ENCODE results near the gene ACTL7B.

DNA sequence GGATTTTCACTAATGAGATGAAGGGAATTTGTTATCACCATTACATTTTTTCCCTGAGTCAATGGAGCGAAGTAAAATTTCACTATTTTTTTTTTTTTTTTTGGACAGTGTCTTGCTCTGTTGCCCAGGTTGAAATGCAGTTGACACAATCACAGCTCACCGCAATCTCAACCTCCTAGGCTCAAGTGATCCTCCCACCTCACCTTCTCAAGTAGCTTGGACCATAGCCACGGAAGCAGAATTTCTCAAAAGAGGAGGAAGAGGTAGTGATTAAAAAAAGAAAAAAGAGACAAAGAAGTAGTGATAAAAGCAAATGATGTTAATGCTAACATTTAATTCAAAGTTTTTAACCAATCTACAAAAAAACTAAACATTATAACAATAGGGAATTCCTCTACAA is 48.4 kb upstream of the ACTL7B start:
- TF ChIP-seq, protein P1, sequence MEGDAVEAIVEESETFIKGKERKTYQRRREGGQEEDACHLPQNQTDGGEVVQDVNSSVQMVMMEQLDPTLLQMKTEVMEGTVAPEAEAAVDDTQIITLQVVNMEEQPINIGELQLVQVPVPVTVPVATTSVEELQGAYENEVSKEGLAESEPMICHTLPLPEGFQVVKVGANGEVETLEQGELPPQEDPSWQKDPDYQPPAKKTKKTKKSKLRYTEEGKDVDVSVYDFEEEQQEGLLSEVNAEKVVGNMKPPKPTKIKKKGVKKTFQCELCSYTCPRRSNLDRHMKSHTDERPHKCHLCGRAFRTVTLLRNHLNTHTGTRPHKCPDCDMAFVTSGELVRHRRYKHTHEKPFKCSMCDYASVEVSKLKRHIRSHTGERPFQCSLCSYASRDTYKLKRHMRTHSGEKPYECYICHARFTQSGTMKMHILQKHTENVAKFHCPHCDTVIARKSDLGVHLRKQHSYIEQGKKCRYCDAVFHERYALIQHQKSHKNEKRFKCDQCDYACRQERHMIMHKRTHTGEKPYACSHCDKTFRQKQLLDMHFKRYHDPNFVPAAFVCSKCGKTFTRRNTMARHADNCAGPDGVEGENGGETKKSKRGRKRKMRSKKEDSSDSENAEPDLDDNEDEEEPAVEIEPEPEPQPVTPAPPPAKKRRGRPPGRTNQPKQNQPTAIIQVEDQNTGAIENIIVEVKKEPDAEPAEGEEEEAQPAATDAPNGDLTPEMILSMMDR (IDR thresholded peaks at IDR 0.05; ENCODE audit: borderline replicate concordance, extremely low read depth, low read length, poor library complexity, severe bottlenecking) = no peak
- no peak for TF ChIP-seq EZH2 (IDR thresholded peaks at IDR 0.05; ENCODE audit: borderline replicate concordance, low read depth, low read length, severe bottlenecking)
